Measurements from ENCODE around the gene COQ8B. TPM values are rescaled to one million over a fixed set of nuclear protein-coding genes. Genes with fewer than 3 reads are reported as not detected.

Gene COQ8B
- total RNA-seq, 1 donor from 2014 or later = 33.3 TPM

DNA sequence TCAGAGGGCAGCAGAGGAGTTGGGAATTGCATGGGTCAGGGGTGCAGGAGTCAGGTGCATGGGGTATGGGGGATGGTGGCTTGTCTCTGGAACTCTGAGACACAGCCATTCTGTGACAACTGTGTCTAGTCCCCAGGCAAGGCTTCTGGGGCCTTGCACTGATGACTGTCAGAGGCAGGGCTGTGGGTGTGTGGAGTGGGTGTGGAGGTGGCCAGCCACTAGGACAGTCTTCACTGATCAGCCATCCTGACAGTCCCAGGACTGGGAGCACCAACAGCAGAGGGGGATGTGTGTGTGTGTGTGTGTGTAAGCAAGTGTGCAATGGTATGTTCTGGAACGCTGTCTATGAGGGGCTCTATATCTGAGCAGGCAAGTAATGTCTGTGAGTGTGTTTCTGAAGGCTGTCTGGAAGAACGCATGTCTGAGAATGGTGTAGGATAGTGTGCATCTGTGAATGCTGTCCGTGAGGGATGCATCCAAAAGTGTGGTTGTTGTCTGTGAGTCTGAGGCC lies 31.6 kb downstream of the COQ8B start:
- Histone ChIP-seq H3K4me1 (peaks cover 6 to 16% of the 10 kb centered on the region in 2 donors), H3K4me3 (no peak overlapping the region), H3K36me3 (peaks cover 59 to 68% of the 10 kb centered on the region in 2 donors), H3K27me3 (no peaks in the 10 kb centered on the region), H3K27ac (no peak overlapping the region), H3K9me3 (no peaks in the 10 kb centered on the region)
- TF ChIP-seq, protein P1, sequence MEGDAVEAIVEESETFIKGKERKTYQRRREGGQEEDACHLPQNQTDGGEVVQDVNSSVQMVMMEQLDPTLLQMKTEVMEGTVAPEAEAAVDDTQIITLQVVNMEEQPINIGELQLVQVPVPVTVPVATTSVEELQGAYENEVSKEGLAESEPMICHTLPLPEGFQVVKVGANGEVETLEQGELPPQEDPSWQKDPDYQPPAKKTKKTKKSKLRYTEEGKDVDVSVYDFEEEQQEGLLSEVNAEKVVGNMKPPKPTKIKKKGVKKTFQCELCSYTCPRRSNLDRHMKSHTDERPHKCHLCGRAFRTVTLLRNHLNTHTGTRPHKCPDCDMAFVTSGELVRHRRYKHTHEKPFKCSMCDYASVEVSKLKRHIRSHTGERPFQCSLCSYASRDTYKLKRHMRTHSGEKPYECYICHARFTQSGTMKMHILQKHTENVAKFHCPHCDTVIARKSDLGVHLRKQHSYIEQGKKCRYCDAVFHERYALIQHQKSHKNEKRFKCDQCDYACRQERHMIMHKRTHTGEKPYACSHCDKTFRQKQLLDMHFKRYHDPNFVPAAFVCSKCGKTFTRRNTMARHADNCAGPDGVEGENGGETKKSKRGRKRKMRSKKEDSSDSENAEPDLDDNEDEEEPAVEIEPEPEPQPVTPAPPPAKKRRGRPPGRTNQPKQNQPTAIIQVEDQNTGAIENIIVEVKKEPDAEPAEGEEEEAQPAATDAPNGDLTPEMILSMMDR (IDR thresholded peaks at IDR 0.05) = no peak
- intact Hi-C loops (cut with DNase I) = no loop called here
- DNase-seq (ENCODE audit: low spot score in 2 of 2) = no peak

GRCh38 chr19:40684280-40684679 lies 32.4 kb downstream of the COQ8B start:
- no peak overlapping the region for H3K27ac ChIP-seq
- no peaks in the 10 kb centered on the region for H3K27me3 ChIP-seq
- TF ChIP-seq, protein P1 (IDR thresholded peaks at IDR 0.05) = no peak
- DNase-seq (ENCODE audit: low spot score in 2 of 2) = no peak
- H3K36me3 ChIP-seq = peaks cover 67 to 76% of the 10 kb centered on the region in 2 donors
- H3K9me3 ChIP-seq = no peaks in the 10 kb centered on the region
- H3K4me3 ChIP-seq = no peak overlapping the region
- intact Hi-C loops (cut with DNase I) = no loop called here
- peaks cover 6 to 16% of the 10 kb centered on the region in 2 donors for H3K4me1 ChIP-seq

GRCh38 chr19:40683437-40683836 lies 33.2 kb downstream of the COQ8B start:
- DNase-seq (ENCODE audit: low spot score in 2 of 2) = no peak
- Histone ChIP-seq H3K4me3 (no peak overlapping the region), H3K27me3 (no peaks in the 10 kb centered on the region), H3K27ac (no peak overlapping the region), H3K9me3 (no peaks in the 10 kb centered on the region), H3K36me3 (peaks cover 75 to 84% of the 10 kb centered on the region in 2 donors), H3K4me1 (peaks cover under 1 to 14% of the 10 kb centered on the region in 2 donors)
- TF ChIP-seq, protein P1 (IDR thresholded peaks at IDR 0.05) = no peak
- intact Hi-C loops (cut with DNase I) = no loop called here

- H3K27me3 ChIP-seq = no peaks in the 10 kb centered on the region
- H3K27ac ChIP-seq = no peak overlapping the region
- H3K9me3 ChIP-seq = no peaks in the 10 kb centered on the region
- H3K4me3 ChIP-seq = no peak overlapping the region
- intact Hi-C loops (cut with DNase I) = no loop called here
- no peak for DNase-seq (ENCODE audit: low spot score in 2 of 2)
- H3K4me1 ChIP-seq = peaks cover 0 to 5% of the 10 kb centered on the region in 2 donors
- H3K36me3 ChIP-seq = peaks cover 85 to 94% of the 10 kb centered on the region in 2 donors
- TF ChIP-seq, protein P1 (IDR thresholded peaks at IDR 0.05) = no peak
Observed at GRCh38 chr19:40682431-40682964, 34.2 kb downstream of the COQ8B start.

GRCh38 chr19:40681039-40681438 lies 35.6 kb downstream of the COQ8B start:
- no peaks in the 10 kb centered on the region for H3K27me3 ChIP-seq
- H3K36me3 ChIP-seq = peaks cover 96 to 99% of the 10 kb centered on the region in 2 donors
- H3K4me1 ChIP-seq = no peaks in the 10 kb centered on the region
- H3K9me3 ChIP-seq = no peaks in the 10 kb centered on the region
- no peak overlapping the region for H3K4me3 ChIP-seq
- DNase-seq (ENCODE audit: low spot score in 2 of 2) = no peak
- intact Hi-C loops (cut with DNase I) = no loop called here
- no peak overlapping the region for H3K27ac ChIP-seq
- TF ChIP-seq, protein P1 (IDR thresholded peaks at IDR 0.05) = no peak
